ENCODE results near the gene TBX5.

The TBX5 gene

GRCh38 chr12:114430306-114430705, 24.4 kb upstream of the TBX5 start:
- no peak for TF ChIP-seq USF1 (IDR thresholded peaks at IDR 0.05)
- no peak for TF ChIP-seq REST (IDR thresholded peaks at IDR 0.05; ENCODE audit: low read depth)
- TF ChIP-seq EP300 (IDR thresholded peaks at IDR 0.05; ENCODE audit: borderline replicate concordance) = no peak
- TF ChIP-seq TEAD4 (IDR thresholded peaks at IDR 0.05) = no peak
- no peak for TF ChIP-seq TAF1 (IDR thresholded peaks at IDR 0.05; ENCODE audit: low read depth)
- TF ChIP-seq EGR1 (IDR thresholded peaks at IDR 0.05) = no peak
- no peak for TF ChIP-seq CREB1 (IDR thresholded peaks at IDR 0.05; ENCODE audit: low read depth)
- no peak for TF ChIP-seq YY1 (IDR thresholded peaks at IDR 0.05; ENCODE audit: low read depth)
- no peak for TF ChIP-seq RAD21 (IDR thresholded peaks at IDR 0.05; ENCODE audit: low read depth)
- TF ChIP-seq MAX (IDR thresholded peaks at IDR 0.05) = no peak
- TF ChIP-seq TCF12 (IDR thresholded peaks at IDR 0.05; ENCODE audit: low read depth) = no peak
- TF ChIP-seq FOXM1 (IDR thresholded peaks at IDR 0.05; ENCODE audit: borderline replicate concordance, low read depth) = no peak
- TF ChIP-seq ZBTB7A (IDR thresholded peaks at IDR 0.05; ENCODE audit: low read depth) = no peak
- TF ChIP-seq NFIC (IDR thresholded peaks at IDR 0.05) = no peak

GRCh38 chr12:114425031-114425626, 19.2 kb upstream of the TBX5 start:
- no peak for TF ChIP-seq FOXM1 (IDR thresholded peaks at IDR 0.05; ENCODE audit: borderline replicate concordance, low read depth)

- TF ChIP-seq MAX (IDR thresholded peaks at IDR 0.05) (no peak), REST (IDR thresholded peaks at IDR 0.05; ENCODE audit: low read depth) (no peak), CEBPB (IDR thresholded peaks at IDR 0.05) (no peak), TAF1 (IDR thresholded peaks at IDR 0.05; ENCODE audit: low read depth) (no peak), EGR1 (IDR thresholded peaks at IDR 0.05) (no peak), ZBTB7A (IDR thresholded peaks at IDR 0.05; ENCODE audit: low read depth) (no peak), FOXM1 (IDR thresholded peaks at IDR 0.05; ENCODE audit: borderline replicate concordance, low read depth) (no peak), RAD21 (IDR thresholded peaks at IDR 0.05; ENCODE audit: low read depth) (no peak), EP300 (IDR thresholded peaks at IDR 0.05; ENCODE audit: borderline replicate concordance) (no peak), CREB1 (IDR thresholded peaks at IDR 0.05; ENCODE audit: low read depth) (no peak), NFIC (IDR thresholded peaks at IDR 0.05) (no peak), TCF12 (IDR thresholded peaks at IDR 0.05; ENCODE audit: low read depth) (no peak)
These were observed 15.0 kb upstream of the TBX5 start for GRCh38 chr12:114420944-114421335.

GRCh38 chr12:114420182-114420943, 14.4 kb upstream of the TBX5 start:
- TF ChIP-seq MAX (IDR thresholded peaks at IDR 0.05) = no peak
- no peak for TF ChIP-seq CEBPB (IDR thresholded peaks at IDR 0.05)
- TF ChIP-seq NFIC (IDR thresholded peaks at IDR 0.05) = no peak

- TF ChIP-seq TAF1 (IDR thresholded peaks at IDR 0.05; ENCODE audit: low read depth) (no peak), MAX (IDR thresholded peaks at IDR 0.05) (no peak), FOXM1 (IDR thresholded peaks at IDR 0.05; ENCODE audit: borderline replicate concordance, low read depth) (no peak), USF1 (IDR thresholded peaks at IDR 0.05) (no peak), RAD21 (IDR thresholded peaks at IDR 0.05; ENCODE audit: low read depth) (no peak), YY1 (IDR thresholded peaks at IDR 0.05; ENCODE audit: low read depth) (no peak), ZBTB7A (IDR thresholded peaks at IDR 0.05; ENCODE audit: low read depth) (no peak), NFIC (IDR thresholded peaks at IDR 0.05) (no peak), CEBPB (IDR thresholded peaks at IDR 0.05) (no peak), REST (IDR thresholded peaks at IDR 0.05; ENCODE audit: low read depth) (no peak)
These were observed 10.1 kb upstream of the TBX5 start for GRCh38 chr12:114416028-114416427.
